Cardiac fibroblast (primary cell): ENCODE measurements around the gene BCL2.

Source experiments
- DNase-seq, 2 donors: peaks; one replicate each; pipeline versions ENCODE4 v3.0.0 to v3.0.0-alpha.2; 2010; ENCODE audit warnings: low read depth in 2 of 2
- H3K4me3 ChIP-seq, 2 donors: replicated peaks in 1 of 2; 1 replicate in 1 of 2; 2 replicates in 1 of 2; pipeline ENCODE4 v1.5.1; 2011; ENCODE audit warnings: low read depth in 2 of 2, low read length in 2 of 2, mild to moderate bottlenecking in 2 of 2, moderate library complexity in 1 of 2
- TF ChIP-seq, protein P1 (sequence below): IDR thresholded peaks from one replicate; pipeline ENCODE4 v1.5.1; 2011; ENCODE audit warnings: low read depth, mild to moderate bottlenecking, low read length, inconsistent platforms

BCL2 gene

GRCh38 chr18:63234841-63235240 lies 84.7 kb downstream of the BCL2 start:
- H3K4me3 ChIP-seq: no peak overlapping the region
- TF ChIP-seq, protein P1, sequence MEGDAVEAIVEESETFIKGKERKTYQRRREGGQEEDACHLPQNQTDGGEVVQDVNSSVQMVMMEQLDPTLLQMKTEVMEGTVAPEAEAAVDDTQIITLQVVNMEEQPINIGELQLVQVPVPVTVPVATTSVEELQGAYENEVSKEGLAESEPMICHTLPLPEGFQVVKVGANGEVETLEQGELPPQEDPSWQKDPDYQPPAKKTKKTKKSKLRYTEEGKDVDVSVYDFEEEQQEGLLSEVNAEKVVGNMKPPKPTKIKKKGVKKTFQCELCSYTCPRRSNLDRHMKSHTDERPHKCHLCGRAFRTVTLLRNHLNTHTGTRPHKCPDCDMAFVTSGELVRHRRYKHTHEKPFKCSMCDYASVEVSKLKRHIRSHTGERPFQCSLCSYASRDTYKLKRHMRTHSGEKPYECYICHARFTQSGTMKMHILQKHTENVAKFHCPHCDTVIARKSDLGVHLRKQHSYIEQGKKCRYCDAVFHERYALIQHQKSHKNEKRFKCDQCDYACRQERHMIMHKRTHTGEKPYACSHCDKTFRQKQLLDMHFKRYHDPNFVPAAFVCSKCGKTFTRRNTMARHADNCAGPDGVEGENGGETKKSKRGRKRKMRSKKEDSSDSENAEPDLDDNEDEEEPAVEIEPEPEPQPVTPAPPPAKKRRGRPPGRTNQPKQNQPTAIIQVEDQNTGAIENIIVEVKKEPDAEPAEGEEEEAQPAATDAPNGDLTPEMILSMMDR: no peak
- no peak for DNase-seq

DNA sequence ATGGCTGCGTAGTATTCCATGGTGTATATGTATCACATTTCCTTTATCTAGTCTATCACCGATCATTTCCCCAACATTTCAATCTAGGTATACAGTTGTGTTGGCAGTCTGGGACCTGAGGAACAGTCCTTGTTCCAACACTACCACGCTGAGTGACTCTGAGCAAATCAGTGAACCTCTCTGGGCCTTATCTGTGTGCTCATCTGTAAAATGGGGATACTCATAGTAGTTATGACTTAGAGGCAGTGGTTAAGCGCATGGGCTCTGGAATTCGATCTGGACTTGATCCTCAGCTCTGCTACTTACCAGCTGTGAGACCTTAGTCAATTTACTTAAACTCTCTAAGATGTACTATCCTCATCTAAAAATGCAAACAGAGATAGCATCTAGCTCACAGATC lies 85.1 kb downstream of the BCL2 start:
- no peak for DNase-seq
- TF ChIP-seq, protein P1: no peak
- H3K4me3 ChIP-seq: no peak overlapping the region

DNA sequence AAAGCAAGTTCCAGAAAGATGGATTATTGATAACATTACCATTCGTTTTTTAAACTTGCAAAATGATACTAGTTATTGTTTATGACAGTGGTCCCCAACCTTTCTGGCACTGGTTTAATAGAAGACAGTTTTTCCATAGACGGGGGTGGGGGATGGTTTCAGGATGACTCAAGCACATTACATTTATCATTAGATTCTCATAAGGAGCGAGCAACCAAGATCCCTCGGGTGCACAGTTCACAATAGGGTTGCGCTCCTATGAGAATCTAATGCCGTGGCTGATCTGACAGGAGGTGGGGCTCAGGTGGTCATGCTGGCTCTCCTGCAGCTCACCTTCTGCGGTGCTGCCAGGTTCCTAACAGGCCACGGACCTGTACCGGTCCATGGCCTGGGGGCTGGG lies 86.2 kb downstream of the BCL2 start:
- H3K4me3 ChIP-seq: no peak overlapping the region
- no peak for DNase-seq
- TF ChIP-seq, protein P1: no peak

DNA sequence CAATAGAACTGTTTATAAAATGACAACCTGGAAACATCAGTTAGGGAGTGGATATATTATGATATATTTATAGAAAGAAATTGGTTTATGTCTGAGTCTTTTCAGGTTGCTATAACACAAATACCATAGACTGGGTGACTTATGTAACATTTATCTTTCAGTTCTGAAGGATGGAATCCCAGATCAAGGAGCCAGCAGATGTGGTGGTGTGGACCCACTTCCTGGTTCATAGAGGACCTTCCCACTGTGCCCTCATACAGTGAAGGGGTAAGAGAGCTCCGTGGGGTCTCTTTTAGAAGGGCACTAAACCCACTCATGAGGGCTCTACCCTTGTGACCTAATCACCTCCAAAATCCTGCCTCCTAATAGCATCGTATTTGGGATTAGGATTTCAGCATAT lies 86.7 kb downstream of the BCL2 start:
- TF ChIP-seq, protein P1: no peak
- DNase-seq: no peak
- H3K4me3 ChIP-seq: no peak overlapping the region

- H3K4me3 ChIP-seq: no peak overlapping the region
- peak in 1 of 2 donors; percentile 24 for DNase-seq
- TF ChIP-seq, protein P1: no peak
These were observed 89.6 kb downstream of the BCL2 start for GRCh38 chr18:63229971-63230370.

GRCh38 chr18:63225434-63225833 lies 94.1 kb downstream of the BCL2 start:
- TF ChIP-seq, protein P1: no peak
- no peak overlapping the region for H3K4me3 ChIP-seq
- DNase-seq: no peak

- H3K4me3 ChIP-seq: no peak overlapping the region
- no peak for DNase-seq
- TF ChIP-seq, protein P1: no peak
These were observed 94.9 kb downstream of the BCL2 start for GRCh38 chr18:63224630-63225029.
